ENCODE data around the gene PSMD12.
A peak's percentile ranks its signal among the peaks of the same experiment; 100 is the strongest.

Gene PSMD12

DNA sequence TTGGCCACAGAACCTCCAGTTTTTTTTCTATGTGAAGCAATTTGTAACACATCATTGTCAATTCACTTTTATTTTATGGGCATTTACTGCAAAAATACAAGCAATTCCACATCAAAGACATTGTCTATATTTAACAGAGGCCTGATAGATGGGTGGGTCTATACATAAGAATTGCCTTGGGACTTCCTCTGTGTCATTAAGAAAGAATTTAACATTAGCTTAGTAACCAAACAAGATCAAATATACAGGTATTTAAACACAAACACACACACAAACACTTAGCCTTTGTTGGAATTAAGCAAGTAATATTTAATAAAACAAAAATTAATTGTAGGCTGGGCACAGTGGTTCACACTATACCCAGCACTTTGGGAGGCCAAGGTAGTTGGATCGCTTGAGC, 6.4 kb upstream of the PSMD12 start:
- H3K27ac ChIP-seq, result no peak overlapping the region
- H3K36me3 ChIP-seq (ENCODE audit: insufficient read depth, low read length), result no peaks in the 10 kb centered on the region
- H3K9me3 ChIP-seq (ENCODE audit: low read depth, low read length), result no peaks in the 10 kb centered on the region
- no peak overlapping the region for H3K4me3 ChIP-seq
- H3K9ac ChIP-seq (ENCODE audit: insufficient read length), result no peak overlapping the region
- DNase-seq (ENCODE audit: low read depth, low spot score), result no peak
- TF ChIP-seq POLR2AphosphoS5 (IDR thresholded peaks at IDR 0.05; ENCODE audit: borderline replicate concordance, low read depth, low read length), result no peak

DNA sequence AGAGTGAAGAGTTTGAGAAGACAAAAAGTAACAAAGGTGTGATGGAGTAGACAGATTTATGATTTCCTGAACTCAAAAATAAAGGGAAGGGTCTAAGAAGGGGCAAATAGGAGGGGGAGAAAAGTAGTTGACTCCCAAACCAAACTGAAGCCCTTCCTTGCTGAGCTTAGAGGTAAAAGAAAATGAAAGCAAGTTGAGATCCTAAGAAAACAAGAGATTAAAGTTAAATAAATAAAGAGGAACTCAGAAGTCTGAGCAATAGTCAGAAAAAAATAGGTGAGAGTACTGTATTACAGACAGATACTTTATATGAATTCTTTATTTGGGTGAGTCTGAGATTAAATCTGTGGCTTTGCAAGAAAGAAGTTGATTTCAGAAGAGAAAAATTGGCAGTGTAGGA, 3.3 kb upstream of the PSMD12 start:
- Histone ChIP-seq H3K4me3 (no peak overlapping the region), H3K27ac (no peak overlapping the region), H3K9me3 (ENCODE audit: low read depth, low read length) (no peaks in the 10 kb centered on the region), H3K36me3 (ENCODE audit: insufficient read depth, low read length) (peaks cover under 1% of the 10 kb centered on the region; the same call in 1 of the 2 replicates), H3K9ac (ENCODE audit: insufficient read length) (no peak overlapping the region)
- no peak for DNase-seq (ENCODE audit: low read depth, low spot score)
- no peak for TF ChIP-seq FOXP2 (optimal IDR thresholded peaks at IDR 0.05; ENCODE audit: control extremely low read depth, extremely low read length, insufficient read depth)
- TF ChIP-seq EZH2 (IDR thresholded peaks at IDR 0.05), result no peak

DNA sequence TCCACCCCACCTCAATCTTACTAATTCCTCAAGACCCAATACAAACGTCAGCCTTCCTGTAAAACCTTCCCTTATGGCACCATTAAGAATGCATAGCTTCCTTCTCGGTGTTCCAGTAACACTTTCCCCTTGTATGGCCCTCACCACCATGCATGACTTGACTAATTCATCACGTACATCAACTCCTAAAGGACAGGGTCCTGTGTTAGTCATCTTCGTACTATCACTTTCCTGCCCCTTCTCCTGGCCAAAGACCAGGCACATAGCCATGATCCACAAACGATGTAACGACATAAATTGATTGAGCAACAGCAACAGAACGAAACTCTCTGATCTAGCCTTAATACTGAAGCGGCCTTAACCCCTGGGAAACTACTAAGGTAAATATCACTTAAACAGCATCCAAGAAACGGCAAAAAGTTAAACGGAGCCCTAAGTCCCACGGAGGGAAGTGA, 612 bp downstream of the PSMD12 start:
- Histone ChIP-seq H3K4me3 (peak overlapping the region; percentile 98), H3K9ac (ENCODE audit: insufficient read length) (peak overlapping the region; percentile 98), H3K27ac (peak overlapping the region; percentile 82), H3K9me3 (ENCODE audit: low read depth, low read length) (no peaks in the 10 kb centered on the region), H3K36me3 (ENCODE audit: insufficient read depth, low read length) (peaks cover 23% of the 10 kb centered on the region)
- TF ChIP-seq POLR2AphosphoS5 (IDR thresholded peaks at IDR 0.05; ENCODE audit: borderline replicate concordance, low read depth, low read length) (no peak), EZH2 (IDR thresholded peaks at IDR 0.05) (no peak)
- DNase-seq (ENCODE audit: low read depth, low spot score), result no peak

DNA sequence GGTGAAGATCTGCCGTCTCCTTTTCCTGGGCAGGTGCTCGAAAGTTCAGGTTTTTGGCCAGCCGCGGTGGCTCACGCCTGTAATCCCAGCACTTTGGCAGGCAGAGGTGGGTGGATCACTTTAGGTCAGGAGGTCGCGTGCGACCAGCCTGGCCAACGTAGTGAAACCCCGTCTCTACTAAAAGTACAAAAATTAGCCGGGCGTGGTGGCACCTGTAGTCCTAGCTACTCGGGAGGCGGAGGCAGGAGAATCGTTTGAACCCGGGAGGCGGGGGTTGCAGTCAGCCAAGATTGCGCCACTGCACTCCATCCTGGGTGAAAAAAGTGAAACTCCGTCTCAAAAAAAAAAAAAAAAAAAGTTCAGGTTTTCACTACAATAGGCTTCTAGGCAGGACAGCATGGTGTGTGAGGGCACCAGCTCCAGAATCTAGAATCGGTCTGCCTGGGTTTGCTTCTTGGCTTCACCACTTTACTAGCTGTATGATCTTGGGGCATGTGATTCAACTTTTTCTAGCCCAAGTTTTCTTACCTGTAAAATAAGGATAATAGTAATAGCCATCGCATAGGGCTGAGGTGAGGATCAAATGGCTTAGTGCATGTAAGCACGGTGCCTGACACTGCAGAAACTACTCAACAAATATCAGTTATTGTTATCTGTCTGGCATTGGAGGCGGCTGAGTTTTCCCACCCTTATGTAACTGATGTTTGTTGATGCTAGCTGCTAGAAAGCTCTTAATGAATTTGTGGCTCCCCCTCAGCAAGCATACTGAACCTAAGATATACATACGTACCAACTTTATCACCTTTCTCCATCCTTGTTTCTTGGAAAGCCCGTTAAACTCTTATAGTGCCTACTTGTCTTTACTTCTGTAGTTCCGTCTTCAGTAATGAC, 1.3 kb downstream of the PSMD12 start:
- Histone ChIP-seq H3K27ac (no peak overlapping the region), H3K4me3 (peak overlapping the region; percentile 98), H3K9me3 (ENCODE audit: low read depth, low read length) (no peaks in the 10 kb centered on the region), H3K36me3 (ENCODE audit: insufficient read depth, low read length) (peaks cover 30% of the 10 kb centered on the region), H3K9ac (ENCODE audit: insufficient read length) (peak overlapping the region; percentile 98)
- TF ChIP-seq POLR2AphosphoS5 (IDR thresholded peaks at IDR 0.05; ENCODE audit: borderline replicate concordance, low read depth, low read length), result no peak
- TF ChIP-seq EZH2 (IDR thresholded peaks at IDR 0.05), result no peak
- no peak for TF ChIP-seq FOXP2 (optimal IDR thresholded peaks at IDR 0.05; ENCODE audit: control extremely low read depth, extremely low read length, insufficient read depth)
- DNase-seq (ENCODE audit: low read depth, low spot score), result no peak

DNA sequence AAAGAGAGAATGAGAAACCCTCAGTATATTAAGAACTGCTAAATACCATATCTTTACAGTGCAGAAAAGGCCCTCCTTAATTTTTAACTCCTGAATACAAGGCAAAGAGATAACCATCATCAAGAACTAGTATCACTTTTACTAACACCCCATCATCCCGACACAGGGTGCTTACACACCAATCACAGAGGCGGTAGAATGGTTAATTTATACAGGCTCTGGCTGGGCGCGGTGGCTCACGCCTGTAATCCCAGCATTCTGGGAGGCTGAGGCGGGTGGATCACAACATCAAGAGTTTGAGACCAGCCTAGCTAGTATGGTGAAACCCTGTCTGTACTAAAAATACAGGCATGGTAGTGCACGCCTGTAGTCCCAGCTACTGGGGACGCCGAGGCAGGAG, 4.2 kb downstream of the PSMD12 start:
- DNase-seq (ENCODE audit: low read depth, low spot score), result no peak
- Histone ChIP-seq H3K9me3 (ENCODE audit: low read depth, low read length) (no peaks in the 10 kb centered on the region), H3K4me3 (no peak overlapping the region), H3K9ac (ENCODE audit: insufficient read length) (no peak overlapping the region), H3K36me3 (ENCODE audit: insufficient read depth, low read length) (peaks cover 40% of the 10 kb centered on the region), H3K27ac (no peak overlapping the region)
- TF ChIP-seq FOXP2 (optimal IDR thresholded peaks at IDR 0.05; ENCODE audit: control extremely low read depth, extremely low read length, insufficient read depth) (no peak), EZH2 (IDR thresholded peaks at IDR 0.05) (no peak), POLR2AphosphoS5 (IDR thresholded peaks at IDR 0.05; ENCODE audit: borderline replicate concordance, low read depth, low read length) (no peak)

DNA sequence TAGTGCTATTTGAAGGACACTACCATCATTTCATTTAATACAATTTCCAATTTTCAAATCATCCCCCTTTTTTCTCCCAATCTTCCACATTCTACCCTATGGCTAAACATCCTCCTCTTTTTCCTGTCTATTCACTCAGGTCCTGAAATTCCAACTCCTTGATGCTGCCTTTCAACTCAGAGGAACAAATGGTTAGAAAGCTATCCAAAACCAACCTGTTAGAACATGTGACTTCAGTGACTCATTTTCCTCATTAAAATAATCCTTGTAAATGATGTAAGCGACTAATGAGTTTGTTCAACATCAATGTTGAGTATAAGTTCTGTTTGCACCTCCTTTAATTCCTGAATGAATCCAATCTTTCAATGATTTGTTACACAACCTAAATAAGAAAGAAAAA, 5.5 kb downstream of the PSMD12 start:
- no peak for DNase-seq (ENCODE audit: low read depth, low spot score)
- TF ChIP-seq FOXP2 (optimal IDR thresholded peaks at IDR 0.05; ENCODE audit: control extremely low read depth, extremely low read length, insufficient read depth) (no peak), POLR2AphosphoS5 (IDR thresholded peaks at IDR 0.05; ENCODE audit: borderline replicate concordance, low read depth, low read length) (no peak), EZH2 (IDR thresholded peaks at IDR 0.05) (no peak)
- peaks cover 49% of the 10 kb centered on the region for H3K36me3 ChIP-seq (ENCODE audit: insufficient read depth, low read length)
- no peak overlapping the region for H3K9ac ChIP-seq (ENCODE audit: insufficient read length)
- H3K27ac ChIP-seq, result no peak overlapping the region
- no peaks in the 10 kb centered on the region for H3K9me3 ChIP-seq (ENCODE audit: low read depth, low read length)
- H3K4me3 ChIP-seq, result no peak overlapping the region

DNA sequence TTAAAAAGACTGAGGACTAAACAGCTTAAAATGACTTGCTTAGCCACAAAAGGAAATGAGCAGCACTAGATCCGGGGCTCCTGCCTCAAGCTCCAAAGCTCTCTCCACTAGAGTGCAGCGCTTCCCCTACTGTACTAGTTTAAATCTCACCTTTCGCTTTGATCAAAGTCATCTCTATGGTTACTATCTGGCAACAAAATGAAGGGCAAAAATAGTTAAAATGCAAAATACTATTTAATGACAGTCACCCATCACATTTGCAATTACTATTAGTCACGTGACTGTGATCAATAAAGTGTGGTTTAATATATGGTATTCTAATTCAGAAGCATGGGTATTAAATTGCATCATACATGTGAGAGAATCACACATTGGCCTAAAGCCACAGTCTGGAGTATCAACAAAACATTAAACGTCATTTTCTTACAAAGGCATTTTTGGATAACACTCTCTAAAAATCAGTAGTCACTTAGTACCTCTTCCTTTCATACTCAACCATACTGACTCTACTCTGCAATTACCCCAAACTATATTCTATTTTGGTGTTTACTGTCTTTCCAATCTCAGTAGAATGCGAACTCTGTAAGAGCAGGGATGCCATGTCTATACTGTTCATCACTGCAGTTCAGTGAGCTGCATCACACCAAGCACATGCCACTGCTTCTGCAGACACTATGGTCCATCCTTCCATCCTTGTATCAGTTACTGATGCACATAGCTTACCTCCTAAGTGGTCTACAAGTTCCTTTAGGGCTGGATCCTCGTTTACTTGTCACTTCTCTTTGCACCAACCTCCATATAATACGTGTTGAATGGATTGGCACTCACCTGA, 6.2 kb downstream of the PSMD12 start:
- DNase-seq (ENCODE audit: low read depth, low spot score), result no peak
- Histone ChIP-seq H3K27ac (peak overlapping the region; percentile 63), H3K9ac (ENCODE audit: insufficient read length) (no peak overlapping the region), H3K4me3 (no peak overlapping the region), H3K36me3 (ENCODE audit: insufficient read depth, low read length) (peaks cover 56% of the 10 kb centered on the region), H3K9me3 (ENCODE audit: low read depth, low read length) (no peaks in the 10 kb centered on the region)
- TF ChIP-seq EZH2 (IDR thresholded peaks at IDR 0.05), result no peak
- TF ChIP-seq FOXP2 (optimal IDR thresholded peaks at IDR 0.05; ENCODE audit: control extremely low read depth, extremely low read length, insufficient read depth), result no peak
- no peak for TF ChIP-seq POLR2AphosphoS5 (IDR thresholded peaks at IDR 0.05; ENCODE audit: borderline replicate concordance, low read depth, low read length)

DNA sequence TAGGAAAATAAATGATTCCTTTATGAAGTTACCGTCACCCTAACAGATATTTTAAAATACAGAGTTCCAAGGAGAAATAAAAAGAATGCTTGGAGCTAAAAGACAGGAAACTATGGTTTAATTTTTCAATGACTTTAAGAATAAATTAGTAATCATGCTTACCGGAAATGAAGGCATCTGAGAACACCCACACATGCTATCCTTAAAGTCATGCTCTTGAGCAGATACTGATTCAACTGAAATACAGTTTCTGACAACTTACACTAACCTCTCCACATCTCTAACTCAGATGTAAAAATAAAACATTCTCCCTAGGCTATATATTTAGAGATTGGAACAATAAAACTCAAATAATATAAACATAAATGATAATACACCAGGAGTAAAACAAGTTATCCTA, 7.8 kb downstream of the PSMD12 start:
- H3K4me3 ChIP-seq, result no peak overlapping the region
- DNase-seq (ENCODE audit: low read depth, low spot score), result no peak
- no peak overlapping the region for H3K9ac ChIP-seq (ENCODE audit: insufficient read length)
- no peaks in the 10 kb centered on the region for H3K9me3 ChIP-seq (ENCODE audit: low read depth, low read length)
- H3K36me3 ChIP-seq (ENCODE audit: insufficient read depth, low read length), result peaks cover 66% of the 10 kb centered on the region
- TF ChIP-seq POLR2AphosphoS5 (IDR thresholded peaks at IDR 0.05; ENCODE audit: borderline replicate concordance, low read depth, low read length) (no peak), FOXP2 (optimal IDR thresholded peaks at IDR 0.05; ENCODE audit: control extremely low read depth, extremely low read length, insufficient read depth) (no peak), EZH2 (IDR thresholded peaks at IDR 0.05) (no peak)
- peak overlapping the region; percentile 64 for H3K27ac ChIP-seq

Data from SK-N-MC (cell line).